ENCODE measurements around the gene ZNF628.

The ZNF628 gene

DNA sequence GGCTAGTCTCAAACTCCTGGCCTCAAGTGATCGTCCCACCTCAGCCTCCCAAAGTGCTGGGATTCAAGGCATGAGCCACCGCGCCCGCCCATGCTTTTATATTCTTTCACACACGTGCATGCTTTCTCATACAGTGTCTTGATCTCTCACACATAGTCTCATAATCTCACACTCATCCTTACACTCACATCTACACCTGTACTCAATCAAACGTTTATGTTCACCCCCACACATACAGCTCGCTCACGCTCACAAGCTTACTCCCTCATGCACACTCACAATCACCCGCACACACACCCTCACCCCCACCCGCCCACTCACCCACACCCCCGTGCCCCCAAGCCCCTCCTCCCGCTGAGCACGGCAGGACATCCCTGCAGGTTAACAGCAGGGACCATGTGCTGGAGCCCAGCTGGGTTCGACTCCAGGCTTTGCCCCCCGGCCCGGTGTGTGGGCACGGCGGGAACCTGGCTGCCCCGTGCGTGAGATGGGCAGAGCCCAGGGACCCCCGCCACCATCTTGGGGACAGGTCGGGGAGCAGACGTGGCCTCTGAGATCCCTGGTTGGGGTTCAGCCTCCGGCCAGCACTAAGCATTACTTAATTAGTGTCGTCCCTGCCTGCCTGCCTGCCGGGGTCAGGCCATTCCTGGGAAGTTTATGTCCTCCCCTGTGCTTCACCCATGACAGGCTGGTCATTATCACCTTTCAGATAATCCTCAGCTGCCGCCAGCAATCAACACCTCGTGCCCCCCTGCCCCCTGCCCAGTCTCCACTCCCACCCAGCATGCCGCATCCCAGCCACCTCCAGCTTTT, 49.1 kb downstream of the ZNF628 start:
- CTCF ChIA-PET: no interaction called here
- DNase-seq (ENCODE audit: extremely low spot score): no peak
- TF ChIP-seq LEF1 (IDR thresholded peaks at IDR 0.05; ENCODE audit: borderline replicate concordance) (no peak), NFRKB (IDR thresholded peaks at IDR 0.05) (no peak), FOXA1 (IDR thresholded peaks at IDR 0.05) (no peak), HDGF (IDR thresholded peaks at IDR 0.05; ENCODE audit: borderline replicate concordance) (no peak), CTBP1 (IDR thresholded peaks at IDR 0.05; ENCODE audit: borderline replicate concordance) (no peak), ZNF384 (IDR thresholded peaks at IDR 0.05) (no peak), ELF4 (IDR thresholded peaks at IDR 0.05) (no peak), ARNT (IDR thresholded peaks at IDR 0.05) (no peak), BHLHE40 (IDR thresholded peaks at IDR 0.05; ENCODE audit: borderline replicate concordance) (no peak), L3MBTL2 (conservative IDR thresholded peaks at IDR 0.05) (no peak), SUZ12 (IDR thresholded peaks at IDR 0.05) (no peak), TARDBP (IDR thresholded peaks at IDR 0.05) (no peak), FOXM1 (IDR thresholded peaks at IDR 0.05; ENCODE audit: borderline replicate concordance) (no peak), FOXK2 (IDR thresholded peaks at IDR 0.05) (no peak), SP1 (IDR thresholded peaks at IDR 0.05) (no peak)
- TF ChIP-seq, protein P1, sequence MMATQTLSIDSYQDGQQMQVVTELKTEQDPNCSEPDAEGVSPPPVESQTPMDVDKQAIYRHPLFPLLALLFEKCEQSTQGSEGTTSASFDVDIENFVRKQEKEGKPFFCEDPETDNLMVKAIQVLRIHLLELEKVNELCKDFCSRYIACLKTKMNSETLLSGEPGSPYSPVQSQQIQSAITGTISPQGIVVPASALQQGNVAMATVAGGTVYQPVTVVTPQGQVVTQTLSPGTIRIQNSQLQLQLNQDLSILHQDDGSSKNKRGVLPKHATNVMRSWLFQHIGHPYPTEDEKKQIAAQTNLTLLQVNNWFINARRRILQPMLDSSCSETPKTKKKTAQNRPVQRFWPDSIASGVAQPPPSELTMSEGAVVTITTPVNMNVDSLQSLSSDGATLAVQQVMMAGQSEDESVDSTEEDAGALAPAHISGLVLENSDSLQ (IDR thresholded peaks at IDR 0.05): no peak
- POLR2A ChIA-PET: no interaction called here

DNA sequence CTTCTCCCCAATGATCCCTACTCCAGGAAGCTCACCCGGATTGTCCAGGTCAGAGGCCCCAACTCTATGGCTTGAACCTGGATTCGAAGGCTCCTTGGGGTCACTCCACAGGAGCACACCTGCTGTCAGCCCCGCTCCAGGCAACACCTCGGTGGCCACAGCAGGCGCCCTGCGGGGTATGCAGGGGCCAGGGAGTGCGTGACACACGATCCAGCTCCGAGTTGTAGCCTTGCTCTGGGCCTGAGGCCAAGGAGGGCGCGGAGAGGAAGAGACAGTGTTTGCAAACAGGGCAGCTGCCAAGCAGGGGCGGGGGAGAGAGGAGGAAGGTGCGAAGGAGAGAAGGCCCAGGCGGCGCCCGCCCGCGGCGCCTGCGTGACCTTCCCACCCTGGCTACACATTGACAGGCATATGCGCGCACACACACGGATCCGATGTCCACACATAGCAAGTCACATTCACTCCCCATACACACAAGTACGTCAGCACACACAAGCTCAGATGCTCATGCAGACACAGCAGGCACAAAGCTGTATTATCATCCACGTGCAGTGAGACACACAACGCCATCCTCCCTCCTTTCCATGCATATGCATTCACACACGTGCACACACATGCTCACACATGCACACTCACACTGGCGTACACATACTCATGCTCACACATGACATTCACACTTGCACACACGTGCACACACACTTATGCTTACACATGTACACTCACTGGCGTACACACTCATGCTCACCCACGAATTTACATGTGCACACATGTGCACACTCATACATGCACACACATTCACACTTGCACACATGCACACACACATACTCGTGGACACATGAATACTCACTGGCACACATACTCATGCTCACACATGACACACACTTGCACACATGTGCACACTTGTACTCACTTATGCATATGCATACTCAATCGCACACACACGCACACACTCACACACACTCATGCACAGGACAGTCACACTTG, 50.1 kb downstream of the ZNF628 start:
- ChIA-PET POLR2A (no interaction called here), CTCF (no interaction called here)
- no peak for DNase-seq (ENCODE audit: extremely low spot score)
- no peak for TF ChIP-seq BHLHE40 (IDR thresholded peaks at IDR 0.05; ENCODE audit: borderline replicate concordance)
- TF ChIP-seq L3MBTL2 (conservative IDR thresholded peaks at IDR 0.05): peak; percentile 92
- no peak for TF ChIP-seq CTBP1 (IDR thresholded peaks at IDR 0.05; ENCODE audit: borderline replicate concordance)

DNA sequence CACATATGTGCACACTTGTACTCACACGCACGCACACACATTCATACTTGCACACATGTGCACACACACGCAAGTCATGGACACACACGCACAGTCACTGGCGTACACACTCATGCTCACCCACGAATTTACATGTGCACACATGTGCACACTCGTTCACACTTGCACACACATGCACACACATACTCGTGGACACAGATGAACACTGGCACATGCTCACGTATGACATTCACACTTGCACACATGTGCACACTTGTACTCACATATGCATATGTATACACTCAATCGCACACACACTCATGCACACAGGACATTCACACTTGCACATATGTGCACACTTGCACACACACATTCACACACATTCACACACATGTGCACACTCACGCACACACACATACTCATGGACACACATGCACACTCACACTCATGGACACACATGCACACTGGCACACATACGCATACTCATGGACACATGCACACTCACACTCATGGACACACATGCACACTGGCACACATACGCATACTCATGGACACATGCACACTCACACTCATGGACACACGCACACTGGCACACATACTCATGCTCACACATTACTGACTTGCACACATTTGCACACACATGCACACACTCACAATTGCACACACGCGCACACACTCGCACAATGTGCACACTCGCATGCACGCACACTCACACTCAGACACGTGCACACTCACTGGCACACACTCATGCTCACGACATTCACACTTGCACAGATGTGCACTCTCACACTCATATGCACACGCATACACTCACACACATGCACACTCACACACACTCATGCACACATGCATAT, 51.0 kb downstream of the ZNF628 start:
- DNase-seq (ENCODE audit: extremely low spot score): no peak
- POLR2A ChIA-PET: interaction anchor here (1.1 to 1.4 kb wide), 2 partner anchors 53 to 79 kb away, joined by 3 read pairs; partner anchors contain the start of gene ZNF579
- CTCF ChIA-PET: no interaction called here
- TF ChIP-seq HDGF (IDR thresholded peaks at IDR 0.05; ENCODE audit: borderline replicate concordance): no peak
- no peak for TF ChIP-seq NFRKB (IDR thresholded peaks at IDR 0.05)
- TF ChIP-seq LEF1 (IDR thresholded peaks at IDR 0.05; ENCODE audit: borderline replicate concordance): no peak
- no peak for TF ChIP-seq FOXA1 (IDR thresholded peaks at IDR 0.05)
- no peak for TF ChIP-seq L3MBTL2 (conservative IDR thresholded peaks at IDR 0.05)
- TF ChIP-seq, protein P1 (IDR thresholded peaks at IDR 0.05): no peak
- no peak for TF ChIP-seq SP1 (IDR thresholded peaks at IDR 0.05)
- no peak for TF ChIP-seq CTBP1 (IDR thresholded peaks at IDR 0.05; ENCODE audit: borderline replicate concordance)
- no peak for TF ChIP-seq ZNF384 (IDR thresholded peaks at IDR 0.05)

DNA sequence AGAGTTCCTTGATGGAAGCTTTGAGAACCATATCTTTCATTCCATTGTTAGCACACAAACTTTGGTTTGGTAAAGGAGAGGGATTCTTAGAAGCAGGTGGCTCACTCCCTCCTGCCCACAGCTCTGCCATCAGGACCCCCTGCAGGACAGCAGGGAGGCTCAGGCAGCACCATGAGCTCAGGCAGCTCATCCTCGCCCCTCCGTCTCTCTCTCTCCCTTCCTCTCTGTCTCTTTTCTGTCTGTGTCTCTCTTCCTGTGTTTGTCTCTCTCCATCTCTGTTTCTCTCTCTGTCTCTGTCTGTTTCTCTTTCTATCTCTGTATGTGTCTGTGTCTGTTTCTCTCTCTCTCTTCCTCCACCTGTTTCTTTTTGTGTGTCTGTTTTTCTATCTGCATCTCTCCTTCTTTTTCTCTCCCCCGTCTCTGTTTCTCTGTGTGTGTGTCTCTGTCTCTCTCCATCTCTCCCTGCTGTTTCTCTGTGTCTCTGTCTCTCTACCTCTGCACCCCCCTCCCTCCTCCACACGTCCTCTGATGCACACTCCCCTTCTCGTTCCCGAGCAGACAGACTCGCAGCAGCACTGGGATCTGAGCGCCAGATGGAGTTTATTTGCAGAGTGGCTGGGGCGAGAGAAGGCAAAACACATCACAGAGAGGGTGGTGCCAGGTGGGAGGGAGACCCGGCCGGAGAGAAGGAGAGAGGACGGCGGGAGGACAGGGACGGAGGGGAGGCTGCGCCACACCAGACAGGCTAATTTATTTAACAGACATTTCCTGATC, 51.8 kb downstream of the ZNF628 start:
- POLR2A ChIA-PET: interaction anchor here (1.1 to 1.4 kb wide), 2 partner anchors 52 to 78 kb away, joined by 3 read pairs; partner anchors contain the start of gene ZNF579
- CTCF ChIA-PET: interaction anchor here (0.6 kb wide), 1 partner anchor 125 kb away, joined by 3 read pairs; no protein-coding TSS in a partner anchor
- no peak for DNase-seq (ENCODE audit: extremely low spot score)
- TF ChIP-seq SUZ12 (IDR thresholded peaks at IDR 0.05) (no peak), NFRKB (IDR thresholded peaks at IDR 0.05) (no peak), ZNF384 (IDR thresholded peaks at IDR 0.05) (no peak), TARDBP (IDR thresholded peaks at IDR 0.05) (no peak), FOXA1 (IDR thresholded peaks at IDR 0.05) (no peak)

DNA sequence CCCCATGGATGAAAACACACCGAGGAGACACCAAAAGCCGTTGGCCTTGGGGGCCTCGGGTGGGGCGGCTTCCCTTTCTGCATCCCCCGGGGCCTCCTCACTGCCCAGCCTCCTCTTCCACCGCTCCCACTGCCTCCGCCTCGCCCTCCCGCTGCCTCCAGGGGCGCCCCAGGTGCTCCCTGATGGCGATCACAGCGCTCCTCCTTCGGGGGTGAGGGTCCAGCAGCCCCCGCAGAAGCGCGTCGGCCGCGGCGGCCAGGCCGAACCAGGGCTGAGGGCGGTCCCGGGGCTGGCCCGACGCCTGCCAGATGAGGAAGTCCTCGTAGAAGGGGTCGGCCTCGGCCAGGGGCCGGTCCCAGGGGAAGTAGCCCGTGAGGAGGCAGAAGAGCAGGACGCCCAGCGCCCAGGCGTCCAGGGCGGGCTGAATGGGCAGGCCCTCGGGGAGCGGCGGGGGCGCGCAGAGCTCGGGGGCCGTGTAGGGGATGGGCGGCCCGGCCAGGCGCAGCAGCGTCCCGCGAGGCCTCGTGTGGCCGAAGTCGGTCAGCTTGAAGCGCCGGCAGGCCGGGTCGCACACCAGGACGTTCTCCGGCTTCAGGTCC, 53.3 kb downstream of the ZNF628 start:
- DNase-seq (ENCODE audit: extremely low spot score): no peak
- ChIA-PET CTCF (no interaction called here), POLR2A (no interaction called here)
- TF ChIP-seq SP1 (IDR thresholded peaks at IDR 0.05): no peak
- TF ChIP-seq CTBP1 (IDR thresholded peaks at IDR 0.05; ENCODE audit: borderline replicate concordance): no peak
- no peak for TF ChIP-seq BHLHE40 (IDR thresholded peaks at IDR 0.05; ENCODE audit: borderline replicate concordance)
- no peak for TF ChIP-seq LEF1 (IDR thresholded peaks at IDR 0.05; ENCODE audit: borderline replicate concordance)
- no peak for TF ChIP-seq FOXM1 (IDR thresholded peaks at IDR 0.05; ENCODE audit: borderline replicate concordance)
- no peak for TF ChIP-seq ZNF384 (IDR thresholded peaks at IDR 0.05)
- no peak for TF ChIP-seq FOXK2 (IDR thresholded peaks at IDR 0.05)
- TF ChIP-seq SUZ12 (IDR thresholded peaks at IDR 0.05): no peak
- no peak for TF ChIP-seq FOXA1 (IDR thresholded peaks at IDR 0.05)
- no peak for TF ChIP-seq ELF4 (IDR thresholded peaks at IDR 0.05)
- no peak for TF ChIP-seq TARDBP (IDR thresholded peaks at IDR 0.05)
- TF ChIP-seq ARNT (IDR thresholded peaks at IDR 0.05): no peak
- TF ChIP-seq NFRKB (IDR thresholded peaks at IDR 0.05): no peak
- TF ChIP-seq L3MBTL2 (conservative IDR thresholded peaks at IDR 0.05): no peak
- TF ChIP-seq, protein P1 (IDR thresholded peaks at IDR 0.05): no peak
- TF ChIP-seq HDGF (IDR thresholded peaks at IDR 0.05; ENCODE audit: borderline replicate concordance): no peak

Data from HEK293T (cell line).